GM12865 (cell line): ENCODE data around the gene OTC.

Source experiments
- DNase-seq: peaks from one replicate; pipeline ENCODE4 v3.0.0; 2010; ENCODE audit warnings: low read depth
- H3K4me3 ChIP-seq: 2 replicates; pipeline ENCODE4 v1.5.1; 2011; ENCODE audit warnings: mild to moderate bottlenecking, low read depth, low read length, control low read depth
- CTCF ChIP-seq: IDR thresholded peaks from 2 replicates; pipeline ENCODE4 v1.5.1; 2011; ENCODE audit warnings: low read length, control low read depth, low read depth, inconsistent platforms; ENCODE audit not compliant: insufficient read depth; ENCODE audit errors: missing control alignments

The OTC gene

GRCh38 chrX:38352362-38352761 is at the start of gene OTC:
Gene OTC (plus strand): TSS chrX:38352604. CDS start chrX:38352697, 93 bp downstream.
- DNase-seq, result no peak
- H3K4me3 ChIP-seq, result no peak within 1 kb of the TSS
- no peak for TF ChIP-seq CTCF

GRCh38 chrX:38304010-38304409 is 48.4 kb upstream of the OTC start:
- no peak overlapping the region for H3K4me3 ChIP-seq
- no peak for DNase-seq
- TF ChIP-seq CTCF, result no peak

- TF ChIP-seq CTCF, result no peak
- DNase-seq, result no peak
Observed at GRCh38 chrX:38305971-38306370, 46.4 kb upstream of the OTC start.

GRCh38 chrX:38311743-38312142 is 40.7 kb upstream of the OTC start:
- no peak for TF ChIP-seq CTCF
- DNase-seq, result no peak
- no peak overlapping the region for H3K4me3 ChIP-seq

More at GRCh38 chrX:38305971-38306370, 46.4 kb upstream of the OTC start:
- no peak overlapping the region for H3K4me3 ChIP-seq

GRCh38 chrX:38312436-38312835 is 40.0 kb upstream of the OTC start:
- no peak for DNase-seq
- no peak overlapping the region for H3K4me3 ChIP-seq
- TF ChIP-seq CTCF, result no peak

- TF ChIP-seq CTCF, result no peak
- no peak overlapping the region for H3K4me3 ChIP-seq
- DNase-seq, result no peak
Observed at GRCh38 chrX:38313190-38313589, 39.2 kb upstream of the OTC start.

GRCh38 chrX:38315186-38315585 is 37.2 kb upstream of the OTC start:
- no peak for TF ChIP-seq CTCF
- no peak overlapping the region for H3K4me3 ChIP-seq
- no peak for DNase-seq
